Measurements from ENCODE around the gene PSMB4.

Gene PSMB4

GRCh38 chr1:151444783-151445177, 45.4 kb downstream of the PSMB4 start:
- no peak for DNase-seq

- DNase-seq = no peak
Measured at GRCh38 chr1:151447696-151448095, 48.3 kb downstream of the PSMB4 start.

Data from NCI-H1092 treated with DMSO at 0.1 percent for 48 hours (cell line).